Activated T-cell treated with anti-CD3 and anti-CD28 coated beads, Interleukin-2, amount 50 U/mL, for 72 hours (primary cell): ENCODE results near the gene HAPLN2. TPM values are rescaled to one million over a fixed set of nuclear protein-coding genes. Genes with fewer than 3 reads are reported as not detected.
"Not testable (repeated sequence)": the region's sequence is repeated elsewhere in the genome, so short reads cannot be mapped to it uniquely, and the experiment has no call there.

Source experiments
- ATAC-seq, 2 donors: fragments of 150-1000 bp; cut with Tn5 transposase; replicated peaks in 1 of 2; 2 replicates each; pipeline ENCODE4 v1.10.0; 2021; ENCODE audit warnings: moderate library complexity in 2 of 2, mild to moderate bottlenecking in 1 of 2
- DNase-seq, 2 donors: peaks; one replicate each; pipeline ENCODE4 v3.0.0; 2021 to 2022; ENCODE audit warnings: mixed read lengths in 1 of 2
- H3K27ac Mint-ChIP-seq: one replicate; pipeline ENCODE4 v1.8.0; 2022; ENCODE audit warnings: mild to moderate bottlenecking, moderate library complexity, mixed read lengths
- H3K27me3 Mint-ChIP-seq: one replicate; pipeline ENCODE4 v1.8.0; 2022; ENCODE audit warnings: low read depth, mixed read lengths
- H3K36me3 Mint-ChIP-seq, 2 donors: one replicate each; pipeline ENCODE4 v1.8.0; 2022; ENCODE audit warnings: mixed read lengths in 2 of 2, mild to moderate bottlenecking in 1 of 2; ENCODE audit not compliant: insufficient read depth in 2 of 2
- H3K4me1 Mint-ChIP-seq: one replicate; pipeline ENCODE4 v1.8.0; 2022; ENCODE audit warnings: low read depth, mixed read lengths
- H3K4me3 Mint-ChIP-seq, 2 donors: one replicate each; pipeline ENCODE4 v1.8.0; 2022; ENCODE audit warnings: mild to moderate bottlenecking in 2 of 2, mixed read lengths in 2 of 2, moderate library complexity in 2 of 2
- H3K9me3 Mint-ChIP-seq, 2 donors: one replicate each; pipeline ENCODE4 v1.8.0; 2022; ENCODE audit warnings: mixed read lengths in 2 of 2
- total RNA-seq, 2 donors: library from RNA; stranded (reverse); gene quantifications; one replicate each; pipeline ENCODE4 v1.2.3, GENCODE V29; 2022

HAPLN2 gene
- total RNA-seq, 2 donors from 2014 or later = 0.22 to 1.00 TPM

DNA sequence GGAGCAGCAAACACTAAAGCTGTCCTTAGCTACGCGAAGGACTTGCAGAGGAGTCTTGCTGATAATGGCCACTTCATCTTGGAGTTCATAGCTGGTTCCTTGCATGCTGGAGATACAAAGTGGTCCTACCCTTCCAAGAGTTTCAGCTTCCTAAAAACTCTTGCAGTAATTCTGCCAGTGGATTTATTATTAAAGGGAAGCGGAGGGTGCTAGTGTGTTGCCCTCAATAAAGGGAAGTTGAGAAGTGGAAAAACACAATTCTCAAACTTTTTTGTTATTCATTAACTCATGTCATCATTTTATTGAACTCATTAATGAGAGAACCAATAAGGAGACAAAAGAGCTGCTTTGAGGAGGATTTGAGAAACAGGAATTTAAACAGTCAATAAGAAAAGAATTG is 6.5 kb upstream of the HAPLN2 start:
- Mint-ChIP-seq H3K4me3 (no peak overlapping the region), H3K9me3 (no peaks in the 10 kb centered on the region), H3K27ac (no peak overlapping the region), H3K27me3 (peaks cover 36% of the 10 kb centered on the region), H3K36me3 (no peaks in the 10 kb centered on the region), H3K4me1 (peaks cover 10% of the 10 kb centered on the region)
- ATAC-seq = no peak
- DNase-seq = no peak

DNA sequence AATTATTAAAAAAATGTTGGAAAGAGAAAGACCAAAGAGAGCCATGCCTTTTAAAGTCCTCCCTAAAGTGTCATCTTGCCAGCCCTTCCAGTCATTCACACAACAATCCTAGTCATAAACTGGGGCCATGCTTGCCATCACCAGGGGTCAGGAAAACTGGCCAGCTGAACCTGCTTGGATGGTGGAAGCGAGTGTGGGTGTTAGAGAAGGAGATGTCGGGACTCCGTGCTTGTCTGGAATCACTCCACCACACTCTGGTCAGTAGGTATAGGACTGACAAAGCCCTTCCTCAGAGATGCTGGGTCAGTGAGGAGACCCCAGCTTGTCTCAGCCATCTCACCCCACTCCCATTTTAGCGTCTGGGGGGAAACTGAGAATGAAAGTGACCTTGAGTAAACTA is 3.3 kb upstream of the HAPLN2 start:
- Mint-ChIP-seq H3K27ac (no peak overlapping the region), H3K36me3 (no peaks in the 10 kb centered on the region), H3K4me1 (no peaks in the 10 kb centered on the region), H3K9me3 (no peaks in the 10 kb centered on the region), H3K4me3 (no peak overlapping the region), H3K27me3 (peaks cover 59% of the 10 kb centered on the region)
- ATAC-seq (no peak), DNase-seq (no peak)

DNA sequence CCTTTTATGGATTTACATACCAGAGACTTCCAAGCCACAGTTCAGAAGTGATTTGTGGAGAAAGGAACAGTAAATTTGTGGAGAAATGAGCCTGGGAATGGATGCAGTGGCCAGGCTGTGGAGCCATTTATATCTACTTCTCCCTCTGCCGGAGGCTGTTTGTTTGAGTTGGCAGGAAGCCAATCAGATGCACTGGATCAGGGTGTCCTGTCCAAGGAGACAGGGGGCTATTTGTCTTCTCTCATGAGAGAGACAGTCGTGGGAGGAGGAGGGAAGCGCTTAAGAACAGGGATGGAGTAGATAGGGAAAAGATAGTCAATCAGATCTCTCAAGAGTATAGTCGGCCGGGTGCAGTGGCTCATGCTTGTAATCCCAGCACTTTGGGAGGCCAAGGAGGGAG is 2.8 kb upstream of the HAPLN2 start:
- Mint-ChIP-seq H3K27ac (no peak overlapping the region), H3K9me3 (no peaks in the 10 kb centered on the region), H3K4me1 (no peaks in the 10 kb centered on the region), H3K4me3 (no peak overlapping the region), H3K27me3 (peaks cover 59% of the 10 kb centered on the region), H3K36me3 (no peaks in the 10 kb centered on the region)
- ATAC-seq (no peak), DNase-seq (no peak)

DNA sequence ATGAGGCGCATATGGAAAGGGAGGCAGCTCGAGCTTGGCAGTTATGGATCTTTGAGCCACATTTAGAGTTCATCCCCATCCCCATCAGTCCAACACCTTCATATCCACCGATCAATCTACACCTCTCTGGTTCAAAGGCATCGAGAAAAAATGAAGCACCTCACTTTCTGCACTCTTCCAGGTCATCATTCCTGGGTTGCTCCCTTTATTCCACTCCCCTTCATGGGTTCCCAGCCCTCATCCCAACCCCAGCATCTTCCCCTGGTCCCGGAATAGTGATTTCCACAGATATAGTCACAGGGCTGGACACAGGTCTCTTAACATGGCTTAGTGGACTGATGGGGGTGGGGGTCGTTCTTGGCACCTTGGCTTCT is 354 bp downstream of the HAPLN2 start:
- no peak for DNase-seq
- Mint-ChIP-seq H3K27me3 (peaks cover 60% of the 10 kb centered on the region), H3K4me3 (no peak overlapping the region), H3K36me3 (no peaks in the 10 kb centered on the region), H3K27ac (no peak overlapping the region), H3K4me1 (no peaks in the 10 kb centered on the region), H3K9me3 (no peaks in the 10 kb centered on the region)
- ATAC-seq = no peak

DNA sequence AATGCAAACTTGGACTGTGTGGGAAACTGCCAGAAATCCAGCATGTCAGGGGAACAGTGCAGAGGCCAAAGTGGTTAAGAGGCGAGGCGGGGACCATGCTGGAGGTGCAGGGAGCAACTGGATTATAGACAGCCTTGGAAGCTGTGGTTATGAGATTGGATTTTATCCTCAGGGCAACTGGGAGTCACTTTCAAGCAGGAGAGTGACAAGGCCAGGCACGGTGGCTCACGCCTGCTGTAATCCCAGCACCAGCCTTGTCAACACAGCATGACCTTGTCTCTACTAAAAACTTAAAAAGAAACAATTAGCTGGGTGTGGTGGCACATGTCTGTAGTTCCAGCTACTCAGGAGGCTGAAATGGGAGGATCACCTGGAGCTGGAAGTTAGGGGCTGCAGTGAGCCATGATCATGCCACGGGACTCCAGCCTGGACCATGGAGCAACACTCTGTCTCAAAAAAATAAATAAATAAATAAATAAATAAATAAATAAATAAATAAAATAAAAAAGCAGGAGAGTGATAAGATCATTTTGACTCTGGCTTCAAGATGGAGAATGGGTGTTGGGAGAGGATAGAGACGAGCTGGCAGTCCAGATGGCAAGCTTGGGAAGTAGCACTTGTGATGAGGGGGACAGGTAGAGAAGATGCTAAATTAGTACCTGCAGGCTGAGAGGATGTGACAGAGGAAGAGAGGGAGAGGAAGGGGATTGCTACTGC is 3.5 kb downstream of the HAPLN2 start:
- H3K27me3 Mint-ChIP-seq = peaks cover 65% of the 10 kb centered on the region
- no peaks in the 10 kb centered on the region for H3K36me3 Mint-ChIP-seq
- no peak overlapping the region for H3K27ac Mint-ChIP-seq
- peaks cover 8% of the 10 kb centered on the region for H3K4me1 Mint-ChIP-seq
- no peaks in the 10 kb centered on the region for H3K9me3 Mint-ChIP-seq
- H3K4me3 Mint-ChIP-seq = no peak overlapping the region
- no peak for DNase-seq
- ATAC-seq = no peak

DNA sequence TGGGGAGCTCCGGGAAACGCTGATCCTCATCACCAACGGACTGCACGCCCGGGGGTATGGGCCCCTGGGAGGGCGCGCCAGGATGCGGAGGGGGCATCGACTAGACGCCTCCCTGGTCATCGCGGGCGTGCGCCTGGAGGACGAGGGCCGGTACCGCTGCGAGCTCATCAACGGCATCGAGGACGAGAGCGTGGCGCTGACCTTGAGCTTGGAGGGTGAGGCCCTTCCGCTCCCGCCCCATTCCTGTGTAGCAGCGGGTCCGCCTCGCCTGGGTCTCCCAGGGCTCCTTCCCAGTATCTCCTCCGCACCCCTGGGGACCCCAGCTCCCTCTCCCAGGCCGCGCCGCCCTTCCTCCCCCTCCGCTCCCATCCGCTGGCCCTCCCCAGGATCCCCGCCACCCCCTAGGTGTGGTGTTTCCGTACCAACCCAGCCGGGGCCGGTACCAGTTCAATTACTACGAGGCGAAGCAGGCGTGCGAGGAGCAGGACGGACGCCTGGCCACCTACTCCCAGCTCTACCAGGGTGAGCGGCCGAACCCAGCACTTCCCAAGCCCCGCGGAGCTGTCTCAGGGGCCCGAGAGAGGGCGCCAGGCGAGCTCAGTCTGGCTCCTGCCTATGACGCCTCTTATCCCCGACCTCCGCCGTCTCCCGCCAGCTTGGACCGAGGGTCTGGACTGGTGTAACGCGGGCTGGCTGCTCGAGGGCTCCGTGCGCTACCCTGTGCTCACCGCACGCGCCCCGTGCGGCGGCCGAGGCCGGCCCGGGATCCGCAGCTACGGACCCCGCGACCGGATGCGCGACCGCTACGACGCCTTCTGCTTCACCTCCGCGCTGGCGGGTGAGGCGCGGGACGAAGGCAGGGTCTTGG is 5.0 kb downstream of the HAPLN2 start:
- Mint-ChIP-seq H3K36me3 (no peaks in the 10 kb centered on the region), H3K4me1 (peaks cover 8% of the 10 kb centered on the region), H3K9me3 (no peaks in the 10 kb centered on the region), H3K27me3 (peaks cover 64% of the 10 kb centered on the region), H3K27ac (no peak overlapping the region), H3K4me3 (peak overlapping the region; percentile 70 to 77)
- DNase-seq (peak; percentile 58 to 61), ATAC-seq (peak; percentile 73 to 75)

DNA sequence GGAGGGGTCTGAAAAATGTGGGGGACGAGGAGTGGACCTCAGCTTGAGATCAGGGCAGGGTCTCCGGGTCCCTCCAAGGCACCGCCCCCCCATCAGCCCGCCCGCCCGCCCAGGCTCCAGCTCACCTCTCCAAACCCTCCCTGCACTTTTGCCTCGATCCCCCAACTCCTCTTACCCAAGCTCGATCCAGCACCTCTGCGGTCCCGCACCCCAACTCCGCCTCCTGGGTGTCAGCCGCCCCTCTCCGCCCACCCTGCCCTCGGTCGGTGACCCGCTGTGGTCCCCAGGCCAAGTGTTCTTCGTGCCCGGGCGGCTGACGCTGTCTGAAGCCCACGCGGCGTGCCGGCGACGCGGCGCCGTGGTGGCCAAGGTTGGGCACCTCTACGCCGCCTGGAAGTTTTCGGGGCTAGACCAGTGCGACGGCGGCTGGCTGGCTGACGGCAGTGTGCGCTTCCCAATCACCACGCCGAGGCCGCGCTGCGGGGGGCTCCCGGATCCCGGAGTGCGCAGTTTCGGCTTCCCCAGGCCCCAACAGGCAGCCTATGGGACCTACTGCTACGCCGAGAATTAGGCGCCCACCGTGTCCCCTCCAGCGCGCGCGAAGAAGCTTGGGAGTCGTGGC is 5.7 kb downstream of the HAPLN2 start:
- Mint-ChIP-seq H3K4me3 (peak overlapping the region; percentile 70 to 77), H3K27me3 (peaks cover 61% of the 10 kb centered on the region), H3K27ac (no peak overlapping the region), H3K36me3 (no peaks in the 10 kb centered on the region), H3K4me1 (peaks cover 8% of the 10 kb centered on the region), H3K9me3 (no peaks in the 10 kb centered on the region)
- DNase-seq (peak in 1 of 2 donors; percentile 17), ATAC-seq (peak; percentile 23 to 35)

DNA sequence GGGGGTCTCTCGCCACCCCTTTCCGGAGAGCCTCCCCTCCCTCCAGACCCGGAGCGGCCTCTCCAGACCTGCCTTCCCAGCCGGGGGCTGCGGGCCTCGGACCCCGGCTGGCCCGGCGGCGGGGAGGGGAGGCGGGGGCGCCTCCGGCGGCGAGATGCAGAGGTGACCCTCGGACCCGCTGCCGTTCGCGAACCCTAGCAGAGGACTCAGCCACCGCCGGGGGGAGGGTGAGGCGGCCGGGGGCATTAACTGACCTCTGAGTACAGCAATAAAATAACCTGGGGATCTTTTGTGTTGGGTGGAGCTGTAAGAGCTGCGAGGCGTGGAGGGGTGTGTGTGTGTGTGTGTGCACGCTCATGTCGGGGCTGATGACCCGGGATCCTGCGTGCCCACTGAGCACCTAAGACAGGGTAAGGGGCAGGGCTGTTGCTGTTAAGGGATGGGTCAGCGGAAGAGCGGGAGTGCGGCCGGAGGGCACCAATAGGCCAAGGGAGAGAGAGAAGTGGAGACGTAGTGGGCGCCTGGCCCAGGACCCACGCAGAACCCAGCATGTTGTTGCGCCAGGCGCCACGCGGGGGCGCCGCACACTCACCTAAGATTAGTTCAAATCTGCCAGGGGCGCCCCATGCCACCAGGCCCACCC is 6.3 kb downstream of the HAPLN2 start:
- no peaks in the 10 kb centered on the region for H3K9me3 Mint-ChIP-seq
- H3K4me3 Mint-ChIP-seq = peak overlapping the region; percentile 77 to 79
- H3K36me3 Mint-ChIP-seq = no peaks in the 10 kb centered on the region
- DNase-seq (peak; percentile 68 to 79), ATAC-seq (peak; percentile 68 to 71)
- peaks cover 56% of the 10 kb centered on the region for H3K27me3 Mint-ChIP-seq
- no peak overlapping the region for H3K27ac Mint-ChIP-seq
- peaks cover 8% of the 10 kb centered on the region for H3K4me1 Mint-ChIP-seq

DNA sequence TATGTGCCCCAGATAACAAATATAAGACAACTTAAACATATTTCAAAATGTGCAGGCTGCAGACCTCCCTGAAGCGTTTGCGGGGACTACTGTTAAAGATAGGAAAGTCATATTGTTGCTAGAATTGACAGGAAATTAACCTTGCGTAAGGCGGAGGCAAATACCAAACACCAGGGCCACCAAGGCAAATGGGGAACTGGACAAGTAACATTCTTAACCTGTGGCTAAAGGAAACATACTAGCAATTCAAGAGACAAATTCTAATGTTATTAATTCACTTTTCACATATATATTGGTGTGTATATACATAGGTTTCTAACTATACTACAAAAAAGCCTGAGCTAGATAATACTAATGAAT is 6.8 kb downstream of the HAPLN2 start:
- ATAC-seq (no peak), DNase-seq (no peak)
- Mint-ChIP-seq H3K9me3 (no peaks in the 10 kb centered on the region), H3K4me3 (peak overlapping the region in 1 of 2 donors; percentile 79), H3K27ac (no peak overlapping the region), H3K4me1 (peaks cover 8% of the 10 kb centered on the region), H3K27me3 (peaks cover 56% of the 10 kb centered on the region), H3K36me3 (no peaks in the 10 kb centered on the region)

DNA sequence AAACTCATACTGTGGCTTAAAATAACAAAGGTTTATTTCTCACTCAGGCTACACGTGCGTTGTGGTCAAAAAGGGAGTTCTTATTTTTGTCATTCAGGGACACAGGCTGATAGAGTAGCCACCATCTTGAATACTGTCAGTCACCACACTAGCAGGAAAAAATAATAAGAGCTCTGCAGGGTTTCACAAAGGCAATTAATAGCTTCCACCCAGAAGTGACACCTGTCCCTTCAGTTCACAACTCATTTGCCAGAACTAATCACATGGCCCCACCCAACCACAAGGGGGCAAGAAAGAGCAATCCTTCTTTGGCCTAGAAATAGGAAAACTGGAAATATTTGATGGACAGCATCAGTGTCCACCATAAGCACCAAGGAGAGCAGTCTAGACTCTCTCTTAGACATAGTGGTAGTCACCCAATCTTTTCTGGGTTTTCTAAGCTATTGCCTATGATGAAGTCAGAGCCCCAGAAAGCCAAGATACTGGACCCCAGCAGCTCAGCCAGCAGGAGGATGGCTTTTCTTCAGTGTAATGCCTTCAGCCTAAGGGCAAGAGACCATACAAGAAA is 8.2 kb downstream of the HAPLN2 start:
- Mint-ChIP-seq H3K27ac (no peak overlapping the region), H3K9me3 (no peaks in the 10 kb centered on the region), H3K27me3 (peaks cover 59% of the 10 kb centered on the region), H3K36me3 (no peaks in the 10 kb centered on the region), H3K4me3 (no peak overlapping the region), H3K4me1 (peaks cover 8% of the 10 kb centered on the region)
- ATAC-seq = no peak
- DNase-seq = peak; percentile 26 to 28

DNA sequence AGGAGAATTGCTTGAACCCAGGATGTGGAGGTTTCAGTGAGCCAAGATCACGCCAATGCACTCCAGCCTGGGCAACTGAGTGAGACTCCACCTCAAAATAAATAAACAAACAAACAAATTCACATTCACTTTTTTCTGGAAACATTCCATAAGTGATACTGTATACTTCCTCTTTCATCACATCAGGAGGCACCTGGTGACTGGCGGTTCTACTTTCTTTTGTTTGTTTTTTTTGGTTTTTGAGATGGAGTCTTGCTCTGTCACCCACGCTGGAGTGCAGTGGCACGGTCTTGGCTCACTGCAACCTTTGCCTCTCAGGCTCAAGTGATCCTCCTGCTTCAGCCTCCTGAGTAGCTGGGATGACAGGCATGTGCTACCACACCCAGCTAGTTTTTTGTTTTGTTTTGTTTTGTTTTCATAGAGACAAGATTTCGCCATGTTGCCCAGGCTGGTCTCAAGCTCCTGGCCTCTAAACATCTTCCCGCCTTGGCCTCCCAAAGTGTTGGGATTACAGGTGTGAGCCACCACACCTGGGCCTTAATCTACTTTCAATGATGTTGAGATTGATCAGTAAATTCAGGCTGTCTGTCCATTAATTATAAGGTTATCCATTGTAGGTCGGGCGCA is 10.7 kb downstream of the HAPLN2 start:
- peaks cover 8% of the 10 kb centered on the region for H3K4me1 Mint-ChIP-seq
- H3K9me3 Mint-ChIP-seq = no peaks in the 10 kb centered on the region
- peaks cover 65% of the 10 kb centered on the region for H3K27me3 Mint-ChIP-seq
- H3K27ac Mint-ChIP-seq = no peak overlapping the region
- ATAC-seq = no peak
- no peak overlapping the region for H3K4me3 Mint-ChIP-seq
- no peak for DNase-seq
- no peaks in the 10 kb centered on the region for H3K36me3 Mint-ChIP-seq

DNA sequence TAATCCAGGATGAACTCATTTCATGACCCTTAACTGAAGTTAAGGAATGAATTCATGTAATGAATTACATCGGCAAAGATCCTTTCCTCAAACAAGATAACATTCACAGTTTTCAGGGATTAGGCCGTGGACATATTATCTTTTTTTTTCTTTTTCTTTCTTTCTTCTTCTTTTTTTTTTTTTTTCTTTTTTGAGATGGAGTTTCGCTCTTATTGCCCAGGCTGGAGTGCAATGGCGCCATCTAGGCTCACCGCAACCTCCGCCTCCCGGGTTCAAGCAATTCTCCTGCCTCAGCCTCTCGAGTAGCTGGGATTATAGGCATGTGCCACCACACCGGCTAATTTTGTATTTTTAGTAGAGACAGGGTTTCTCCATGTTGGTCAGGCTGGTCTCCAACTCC is 11.9 kb downstream of the HAPLN2 start:
- not testable (repeated sequence) for H3K27ac Mint-ChIP-seq, ATAC-seq
- peaks cover 63% of the 10 kb centered on the region for H3K27me3 Mint-ChIP-seq

More for the DNA sequence above, 11.9 kb downstream of the HAPLN2 start:
- H3K9me3 Mint-ChIP-seq, DNase-seq, H3K4me3 Mint-ChIP-seq, H3K4me1 Mint-ChIP-seq, H3K36me3 Mint-ChIP-seq: not testable (repeated sequence)
